GM12878 (cell line): ENCODE measurements around the gene PPP1R9B. TPM values are rescaled to one million over a fixed set of nuclear protein-coding genes. Genes with fewer than 3 reads are reported as not detected.
A peak's percentile ranks its signal among the peaks of the same experiment; 100 is the strongest.

Experiments used
- IRF3 ChIP-seq: fragments of 450-650 bp; IDR thresholded peaks from 2 replicates; pipeline ENCODE4 v1.6.1; 2014; ENCODE audit warnings: mild to moderate bottlenecking
- IRF4 ChIP-seq: IDR thresholded peaks from 2 replicates; pipeline ENCODE4 v1.6.1; 2011; ENCODE audit warnings: low read depth, low read length
- JUND ChIP-seq: IDR thresholded peaks from 2 replicates; pipeline ENCODE4 v1.6.1; 2012; ENCODE audit warnings: low read depth, mild to moderate bottlenecking, low read length, improper control_type of control experiment, moderate library complexity
- NFXL1 ChIP-seq: fragments of 450-650 bp; IDR thresholded peaks from 2 replicates; pipeline ENCODE4 v1.6.1; 2017; ENCODE audit warnings: antibody characterized with exemption, mild to moderate bottlenecking, borderline replicate concordance
- RELA ChIP-seq: fragments of 450-650 bp; IDR thresholded peaks from 2 replicates; pipeline ENCODE4 v1.8.0; 2014; ENCODE audit warnings: borderline replicate concordance; ENCODE audit not compliant: partially characterized antibody
- SIN3A ChIP-seq: IDR thresholded peaks from 2 replicates; pipeline ENCODE4 v1.6.1; 2012; ENCODE audit warnings: low read depth, low read length, improper control_type of control experiment
- SP1 ChIP-seq: IDR thresholded peaks from one replicate; pipeline ENCODE4 v1.6.1; 2011; ENCODE audit warnings: low read depth, low read length
- SRF ChIP-seq, 2 experiments: IDR thresholded peaks; 2 replicates each; pipeline ENCODE4 v1.6.1; 2011; ENCODE audit warnings: low read depth in 2 of 2, low read length in 2 of 2, mild to moderate bottlenecking in 1 of 2, moderate library complexity in 1 of 2
- ZBTB33 ChIP-seq: fragments of 450-650 bp; IDR thresholded peaks from 2 replicates; pipeline ENCODE4 v1.6.1; 2017; ENCODE audit warnings: mild to moderate bottlenecking
- ZNF24 ChIP-seq: fragments of 450-650 bp; IDR thresholded peaks from 2 replicates; pipeline ENCODE4 v1.6.1; 2017; ENCODE audit warnings: antibody characterized with exemption, mild to moderate bottlenecking
- polyA plus RNA-seq, 11 experiments: library from polyadenylated mRNA; depleted of rRNA in 4 of 11; unstranded in 6 of 11; stranded (reverse) in 5 of 11; fragments of >200 nt; fragmentation: Nextera tagmentation in 4 of 11; fragmentation: Illumina TruSeq in 1 of 11; extraction: Ambion mirVana in 4 of 11; extraction: Trizol in 1 of 11; gene quantifications; 1 replicate in 1 of 11; 2 replicates in 10 of 11; pipeline versions ENCODE4 v1.2.1 to v1.2.3, GENCODE V29; 2011 to 2016; ENCODE audit warnings: inconsistent platforms in 2 of 11, missing spikeins in 2 of 11, low read depth in 1 of 11
- total RNA-seq, 4 experiments: library from RNA; depleted of rRNA in 3 of 4; stranded (reverse); fragments of >200 nt in 3 of 4; fragmentation: Illumina TruSeq in 1 of 4; extraction: Trizol in 1 of 4; gene quantifications; 2 replicates each; pipeline versions ENCODE4 v1.2.1 to v1.2.3, GENCODE V29; 2013 to 2021
- TF ChIP-seq, protein P1 (sequence below): IDR thresholded peaks from 2 replicates; pipeline ENCODE4 v1.6.1; 2012; ENCODE audit warnings: low read depth, low read length, improper control_type of control experiment
- TF ChIP-seq, protein P2 (sequence below): fragments of 450-650 bp; IDR thresholded peaks from 2 replicates; pipeline ENCODE4 v1.6.1; 2016; ENCODE audit warnings: mild to moderate bottlenecking, moderate library complexity, borderline replicate concordance
- TF ChIP-seq, protein P3 (sequence below): fragments of 450-650 bp; IDR thresholded peaks from 2 replicates; pipeline ENCODE4 v1.6.1; 2017; ENCODE audit warnings: mild to moderate bottlenecking, low read depth, inconsistent platforms; ENCODE audit not compliant: poor library complexity, severe bottlenecking
- TF ChIP-seq, protein P4 (sequence below): fragments of 450-650 bp; IDR thresholded peaks from 2 replicates; pipeline ENCODE4 v1.6.1; 2017; ENCODE audit warnings: borderline replicate concordance

The PPP1R9B gene
- total and polyA plus RNA-seq, 10 of the 15 experiments (the other 5 are each of a cell fraction or from before 2014, with no cell fraction given): 0.20 to 107 (median 37.5) TPM

DNA sequence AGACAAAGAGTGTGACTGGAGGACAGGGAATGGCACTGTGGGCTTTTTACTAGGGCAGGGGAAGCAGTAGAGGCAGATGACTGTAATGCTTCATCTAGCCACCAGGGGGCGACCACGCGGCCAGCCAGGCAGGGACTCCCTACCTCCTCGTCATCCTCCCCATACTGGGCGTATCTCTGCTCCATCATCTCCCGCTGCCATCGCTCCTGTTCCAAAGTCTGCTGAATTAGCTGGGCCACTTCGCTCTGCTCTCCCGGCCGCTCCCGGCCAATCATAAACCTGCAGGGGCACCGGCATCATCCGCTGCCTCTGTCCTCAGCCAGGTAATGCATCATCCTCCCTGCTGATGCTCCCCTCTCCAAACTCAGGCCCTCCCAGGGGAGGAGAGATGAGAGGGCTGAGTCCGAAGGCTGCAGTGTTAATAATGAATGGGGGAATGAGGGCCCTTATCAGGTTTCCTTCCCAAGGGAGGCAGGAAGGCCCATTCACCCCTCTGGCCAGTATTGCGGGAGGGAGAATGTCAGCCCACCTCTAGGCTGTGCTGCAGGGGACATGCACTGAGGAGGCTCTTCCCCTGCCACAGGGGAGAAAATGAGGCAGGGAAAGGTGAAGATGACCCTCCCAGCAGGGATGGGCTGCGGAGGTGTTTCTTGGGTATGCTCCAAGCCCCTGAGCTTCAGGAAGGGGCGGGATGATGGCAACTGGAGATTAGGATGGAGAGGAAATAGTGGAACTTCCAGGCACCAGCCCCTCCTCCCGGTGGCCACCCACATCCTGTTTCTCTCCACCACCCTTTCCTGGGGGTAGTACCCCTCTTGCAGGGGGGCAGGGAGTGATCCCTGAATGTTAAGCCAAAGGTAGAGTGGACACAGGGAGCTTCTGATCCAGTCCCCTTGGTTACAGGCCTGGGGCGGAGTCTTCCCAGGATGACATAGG is 10.3 kb downstream of the PPP1R9B start (continued):
- TF ChIP-seq IRF3: no peak
- TF ChIP-seq, protein P1, sequence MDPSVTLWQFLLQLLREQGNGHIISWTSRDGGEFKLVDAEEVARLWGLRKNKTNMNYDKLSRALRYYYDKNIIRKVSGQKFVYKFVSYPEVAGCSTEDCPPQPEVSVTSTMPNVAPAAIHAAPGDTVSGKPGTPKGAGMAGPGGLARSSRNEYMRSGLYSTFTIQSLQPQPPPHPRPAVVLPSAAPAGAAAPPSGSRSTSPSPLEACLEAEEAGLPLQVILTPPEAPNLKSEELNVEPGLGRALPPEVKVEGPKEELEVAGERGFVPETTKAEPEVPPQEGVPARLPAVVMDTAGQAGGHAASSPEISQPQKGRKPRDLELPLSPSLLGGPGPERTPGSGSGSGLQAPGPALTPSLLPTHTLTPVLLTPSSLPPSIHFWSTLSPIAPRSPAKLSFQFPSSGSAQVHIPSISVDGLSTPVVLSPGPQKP: no peak
- 0 out of 2 replicates have a peak, but pooled peaks have one; percentile 51 for TF ChIP-seq IRF4
- no peak for TF ChIP-seq ZNF24
- TF ChIP-seq, protein P2, sequence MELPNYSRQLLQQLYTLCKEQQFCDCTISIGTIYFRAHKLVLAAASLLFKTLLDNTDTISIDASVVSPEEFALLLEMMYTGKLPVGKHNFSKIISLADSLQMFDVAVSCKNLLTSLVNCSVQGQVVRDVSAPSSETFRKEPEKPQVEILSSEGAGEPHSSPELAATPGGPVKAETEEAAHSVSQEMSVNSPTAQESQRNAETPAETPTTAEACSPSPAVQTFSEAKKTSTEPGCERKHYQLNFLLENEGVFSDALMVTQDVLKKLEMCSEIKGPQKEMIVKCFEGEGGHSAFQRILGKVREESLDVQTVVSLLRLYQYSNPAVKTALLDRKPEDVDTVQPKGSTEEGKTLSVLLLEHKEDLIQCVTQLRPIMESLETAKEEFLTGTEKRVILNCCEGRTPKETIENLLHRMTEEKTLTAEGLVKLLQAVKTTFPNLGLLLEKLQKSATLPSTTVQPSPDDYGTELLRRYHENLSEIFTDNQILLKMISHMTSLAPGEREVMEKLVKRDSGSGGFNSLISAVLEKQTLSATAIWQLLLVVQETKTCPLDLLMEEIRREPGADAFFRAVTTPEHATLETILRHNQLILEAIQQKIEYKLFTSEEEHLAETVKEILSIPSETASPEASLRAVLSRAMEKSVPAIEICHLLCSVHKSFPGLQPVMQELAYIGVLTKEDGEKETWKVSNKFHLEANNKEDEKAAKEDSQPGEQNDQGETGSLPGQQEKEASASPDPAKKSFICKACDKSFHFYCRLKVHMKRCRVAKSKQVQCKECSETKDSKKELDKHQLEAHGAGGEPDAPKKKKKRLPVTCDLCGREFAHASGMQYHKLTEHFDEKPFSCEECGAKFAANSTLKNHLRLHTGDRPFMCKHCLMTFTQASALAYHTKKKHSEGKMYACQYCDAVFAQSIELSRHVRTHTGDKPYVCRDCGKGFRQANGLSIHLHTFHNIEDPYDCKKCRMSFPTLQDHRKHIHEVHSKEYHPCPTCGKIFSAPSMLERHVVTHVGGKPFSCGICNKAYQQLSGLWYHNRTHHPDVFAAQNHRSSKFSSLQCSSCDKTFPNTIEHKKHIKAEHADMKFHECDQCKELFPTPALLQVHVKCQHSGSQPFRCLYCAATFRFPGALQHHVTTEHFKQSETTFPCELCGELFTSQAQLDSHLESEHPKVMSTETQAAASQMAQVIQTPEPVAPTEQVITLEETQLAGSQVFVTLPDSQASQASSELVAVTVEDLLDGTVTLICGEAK: no peak
- TF ChIP-seq, protein P3, sequence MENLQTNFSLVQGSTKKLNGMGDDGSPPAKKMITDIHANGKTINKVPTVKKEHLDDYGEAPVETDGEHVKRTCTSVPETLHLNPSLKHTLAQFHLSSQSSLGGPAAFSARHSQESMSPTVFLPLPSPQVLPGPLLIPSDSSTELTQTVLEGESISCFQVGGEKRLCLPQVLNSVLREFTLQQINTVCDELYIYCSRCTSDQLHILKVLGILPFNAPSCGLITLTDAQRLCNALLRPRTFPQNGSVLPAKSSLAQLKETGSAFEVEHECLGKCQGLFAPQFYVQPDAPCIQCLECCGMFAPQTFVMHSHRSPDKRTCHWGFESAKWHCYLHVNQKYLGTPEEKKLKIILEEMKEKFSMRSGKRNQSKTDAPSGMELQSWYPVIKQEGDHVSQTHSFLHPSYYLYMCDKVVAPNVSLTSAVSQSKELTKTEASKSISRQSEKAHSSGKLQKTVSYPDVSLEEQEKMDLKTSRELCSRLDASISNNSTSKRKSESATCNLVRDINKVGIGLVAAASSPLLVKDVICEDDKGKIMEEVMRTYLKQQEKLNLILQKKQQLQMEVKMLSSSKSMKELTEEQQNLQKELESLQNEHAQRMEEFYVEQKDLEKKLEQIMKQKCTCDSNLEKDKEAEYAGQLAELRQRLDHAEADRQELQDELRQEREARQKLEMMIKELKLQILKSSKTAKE: no peak
- no peak for TF ChIP-seq ZBTB33
- 0 out of 4 replicates have a peak, but pooled peaks of 1 of the 2 experiments have one; percentile 15 for TF ChIP-seq SRF (IDR thresholded peaks at IDR 0.05; ENCODE audit: low read depth in 2 of 2, low read length in 2 of 2)
- TF ChIP-seq JUND: no peak
- TF ChIP-seq, protein P4, sequence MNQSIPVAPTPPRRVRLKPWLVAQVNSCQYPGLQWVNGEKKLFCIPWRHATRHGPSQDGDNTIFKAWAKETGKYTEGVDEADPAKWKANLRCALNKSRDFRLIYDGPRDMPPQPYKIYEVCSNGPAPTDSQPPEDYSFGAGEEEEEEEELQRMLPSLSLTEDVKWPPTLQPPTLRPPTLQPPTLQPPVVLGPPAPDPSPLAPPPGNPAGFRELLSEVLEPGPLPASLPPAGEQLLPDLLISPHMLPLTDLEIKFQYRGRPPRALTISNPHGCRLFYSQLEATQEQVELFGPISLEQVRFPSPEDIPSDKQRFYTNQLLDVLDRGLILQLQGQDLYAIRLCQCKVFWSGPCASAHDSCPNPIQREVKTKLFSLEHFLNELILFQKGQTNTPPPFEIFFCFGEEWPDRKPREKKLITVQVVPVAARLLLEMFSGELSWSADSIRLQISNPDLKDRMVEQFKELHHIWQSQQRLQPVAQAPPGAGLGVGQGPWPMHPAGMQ: no peak
- TF ChIP-seq SP1: peak; percentile 34
- TF ChIP-seq NFXL1: no peak
- TF ChIP-seq RELA: no peak
- no peak for TF ChIP-seq SIN3A
